ENCODE data around the gene KCNS3.

Gene KCNS3

DNA sequence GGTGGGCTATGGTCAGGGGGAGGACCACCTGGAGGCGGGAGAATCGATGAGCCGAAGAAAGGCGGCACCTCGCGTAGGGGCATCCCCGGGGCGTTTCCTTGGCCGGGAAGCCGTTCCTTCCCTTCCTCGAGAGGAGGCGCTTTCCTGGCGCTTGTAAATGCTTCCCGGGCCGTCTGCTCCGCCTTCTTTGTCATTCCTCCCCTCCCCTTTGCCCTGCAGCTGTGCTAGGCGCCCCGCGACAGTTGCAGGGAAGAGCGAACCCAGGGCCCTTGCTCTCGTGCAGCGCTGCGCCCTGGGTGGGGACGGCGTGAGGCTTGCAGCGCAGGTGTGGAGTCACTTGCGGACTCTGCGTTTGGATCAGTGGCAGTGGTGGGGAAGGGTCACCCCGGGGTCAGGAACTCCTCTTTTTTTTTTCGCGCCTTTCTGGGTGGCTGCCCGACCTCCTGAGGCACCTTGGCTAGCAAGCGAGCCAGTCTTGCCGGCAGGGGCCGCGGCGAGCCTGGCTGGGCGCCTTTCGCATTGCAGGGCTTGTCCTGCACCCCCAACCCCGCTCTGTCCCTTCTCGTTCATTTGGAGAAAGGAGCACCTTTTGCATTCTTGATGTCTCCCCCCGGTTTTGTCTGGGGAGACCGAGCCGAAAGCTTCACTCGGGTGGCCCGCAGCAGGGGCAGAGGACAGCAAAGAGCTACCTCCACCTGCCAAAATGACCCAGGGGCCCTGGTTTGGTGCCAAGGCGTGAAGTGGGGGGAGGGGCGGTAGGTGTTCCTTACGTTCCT, 858 bp downstream of the KCNS3 start:
- DNase-seq (ENCODE audit: low read depth in 2 of 2), result peak in 1 of 2 experiments; percentile 6

DNA sequence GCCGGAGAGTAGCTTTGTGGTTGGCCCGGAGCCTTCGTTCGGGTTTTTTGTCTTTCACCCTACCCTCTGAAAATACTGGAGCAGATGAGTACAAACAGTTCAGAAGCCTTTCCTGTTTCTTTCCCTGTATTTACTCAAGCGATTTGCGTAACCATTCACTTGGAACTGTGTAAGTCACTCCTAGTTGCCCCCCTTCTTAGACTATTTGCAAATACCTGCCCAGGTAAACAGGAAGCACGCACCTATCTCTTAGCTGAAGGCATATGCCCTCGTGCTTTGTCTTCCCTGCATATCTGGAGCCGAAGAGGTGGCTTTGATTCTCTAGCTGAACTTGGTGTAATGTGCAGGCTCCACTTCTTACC, 1.4 kb downstream of the KCNS3 start:
- DNase-seq (ENCODE audit: low read depth in 2 of 2), result no peak

DNA sequence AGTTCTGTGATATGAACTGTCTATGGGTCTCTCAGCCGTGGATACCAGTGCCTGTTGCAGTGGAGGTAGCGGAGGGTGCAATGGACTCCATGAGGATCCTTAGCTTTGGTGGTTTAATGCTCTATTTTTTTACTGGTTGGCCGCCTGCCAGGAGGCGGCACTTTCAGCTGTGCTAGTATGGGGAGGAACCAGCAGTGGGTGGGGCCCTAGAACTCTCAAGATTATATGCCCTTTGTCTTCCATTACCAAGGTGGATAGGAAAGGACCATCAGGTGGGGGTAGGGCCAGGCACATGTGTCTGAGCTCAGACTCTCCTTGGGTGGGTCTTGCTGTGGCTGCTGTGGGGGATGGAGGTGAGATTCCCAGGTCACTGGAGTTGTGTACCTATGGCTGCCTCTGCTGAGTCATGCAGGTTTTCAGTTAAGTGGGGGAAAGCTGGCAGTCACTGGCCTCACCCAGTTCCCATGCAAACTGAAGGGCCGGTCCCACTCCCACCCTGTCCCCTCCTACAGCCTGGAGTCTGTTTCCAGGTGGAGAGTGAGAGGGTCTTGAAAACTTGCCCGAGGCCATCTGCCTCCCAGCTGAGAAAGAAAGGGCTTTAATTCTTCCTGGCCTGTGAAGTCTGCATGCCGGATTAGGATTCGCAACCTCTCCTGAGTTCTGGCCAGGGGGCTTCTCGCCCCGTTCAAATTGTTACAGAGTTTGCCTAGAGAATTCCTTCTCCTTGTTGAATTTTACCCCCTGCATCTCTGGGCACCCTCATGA, 14.5 kb downstream of the KCNS3 start:
- DNase-seq (ENCODE audit: low read depth in 2 of 2), result no peak

DNA sequence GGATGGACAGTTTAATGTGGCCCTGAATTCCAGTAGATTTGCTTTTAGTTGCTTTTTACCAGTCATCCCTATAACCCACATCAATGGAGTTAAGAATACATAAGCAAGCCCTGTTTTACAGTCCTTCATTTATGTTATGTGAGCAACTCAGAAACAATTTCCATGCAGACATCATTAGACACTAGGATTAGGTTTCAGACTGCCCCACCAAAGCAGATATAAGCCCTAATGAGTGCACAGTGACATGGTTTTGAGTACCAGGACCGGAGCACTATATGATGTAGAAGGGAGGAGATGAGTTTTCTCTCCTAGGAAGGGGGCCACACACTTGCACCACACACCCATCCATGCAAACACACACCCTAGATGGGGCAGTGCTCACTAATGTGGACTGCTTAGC, 15.5 kb downstream of the KCNS3 start:
- no peak for DNase-seq (ENCODE audit: low read depth in 2 of 2)

DNA sequence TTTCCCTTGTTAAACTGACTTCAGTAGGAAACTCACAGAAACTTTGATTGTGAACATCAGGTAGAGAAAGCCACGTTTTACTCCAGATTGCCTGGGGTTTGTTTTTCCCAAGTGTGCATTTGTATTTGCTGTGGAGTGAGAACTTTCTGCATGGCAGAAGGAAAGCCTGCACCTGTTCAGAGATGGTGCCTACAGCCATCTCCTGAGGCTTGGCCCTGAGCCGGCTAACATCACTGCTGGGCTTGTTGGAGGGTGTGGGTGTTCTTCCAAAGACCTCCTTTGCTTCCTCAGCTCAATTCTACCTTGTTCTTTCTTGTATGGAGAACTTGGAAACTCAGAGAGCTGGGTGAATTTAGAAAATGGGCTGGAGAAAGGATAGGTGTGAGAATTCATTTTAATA, 16.1 kb downstream of the KCNS3 start:
- no peak for DNase-seq (ENCODE audit: low read depth in 2 of 2)

DNA sequence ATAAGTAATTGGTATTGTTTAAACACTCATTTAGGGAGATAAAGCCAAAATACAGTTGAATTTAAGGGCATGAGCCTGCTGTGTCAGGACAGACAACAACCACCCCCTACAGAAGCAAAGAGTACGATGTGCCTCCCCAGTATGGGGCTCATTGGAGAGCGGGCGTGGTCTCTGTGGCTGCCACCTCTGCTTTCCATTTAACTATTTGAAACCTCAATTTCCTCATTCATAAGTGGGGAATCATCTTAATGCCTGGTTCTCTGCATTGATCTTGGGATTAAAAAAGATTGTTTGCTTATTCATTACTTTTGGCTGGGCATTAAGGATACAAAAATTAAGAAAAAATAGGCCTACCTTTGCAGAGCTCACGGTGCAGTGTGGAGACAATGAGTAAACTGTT, 21.4 kb downstream of the KCNS3 start:
- DNase-seq (ENCODE audit: low read depth in 2 of 2), result no peak

DNA sequence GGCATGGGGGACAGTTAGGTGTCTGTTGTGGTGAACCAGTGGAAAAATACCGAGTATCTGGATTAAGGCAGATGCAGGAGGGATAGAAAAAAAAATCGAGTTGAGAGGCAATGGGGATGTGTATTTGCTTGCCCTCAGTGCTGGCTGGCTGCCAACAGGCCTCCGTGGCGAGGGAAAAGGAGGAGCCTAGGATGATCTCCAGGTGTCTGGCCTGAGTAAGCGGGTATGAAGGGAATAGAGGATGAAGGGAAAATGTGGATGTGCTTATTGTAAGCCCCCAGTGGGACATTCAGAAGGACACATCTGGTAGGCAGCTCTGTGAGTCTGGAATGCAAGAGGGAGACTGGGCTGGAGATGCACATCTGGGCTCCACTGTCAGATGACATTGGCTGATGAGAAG, 22.8 kb downstream of the KCNS3 start:
- DNase-seq (ENCODE audit: low read depth in 2 of 2), result no peak

DNA sequence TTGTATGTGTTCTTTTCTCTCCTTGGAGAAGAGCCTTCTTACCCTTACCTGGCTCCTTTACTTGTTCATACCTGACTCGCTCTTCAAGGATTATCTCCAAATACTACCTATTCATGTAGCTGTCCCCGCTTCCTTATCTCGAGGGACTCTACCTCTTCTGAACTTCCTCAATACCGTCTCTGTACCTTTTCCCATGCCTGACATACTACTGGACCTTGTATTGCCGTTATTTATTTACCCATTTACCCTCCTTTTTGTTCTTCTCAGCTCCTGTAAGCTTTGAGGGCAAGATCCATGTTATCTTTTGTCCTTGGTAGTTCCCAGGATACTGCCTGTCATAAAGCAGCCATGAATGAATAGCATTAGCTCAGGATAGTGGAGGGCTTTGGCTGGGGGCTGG, 32.5 kb downstream of the KCNS3 start:
- DNase-seq (ENCODE audit: low read depth in 2 of 2), result no peak

DNA sequence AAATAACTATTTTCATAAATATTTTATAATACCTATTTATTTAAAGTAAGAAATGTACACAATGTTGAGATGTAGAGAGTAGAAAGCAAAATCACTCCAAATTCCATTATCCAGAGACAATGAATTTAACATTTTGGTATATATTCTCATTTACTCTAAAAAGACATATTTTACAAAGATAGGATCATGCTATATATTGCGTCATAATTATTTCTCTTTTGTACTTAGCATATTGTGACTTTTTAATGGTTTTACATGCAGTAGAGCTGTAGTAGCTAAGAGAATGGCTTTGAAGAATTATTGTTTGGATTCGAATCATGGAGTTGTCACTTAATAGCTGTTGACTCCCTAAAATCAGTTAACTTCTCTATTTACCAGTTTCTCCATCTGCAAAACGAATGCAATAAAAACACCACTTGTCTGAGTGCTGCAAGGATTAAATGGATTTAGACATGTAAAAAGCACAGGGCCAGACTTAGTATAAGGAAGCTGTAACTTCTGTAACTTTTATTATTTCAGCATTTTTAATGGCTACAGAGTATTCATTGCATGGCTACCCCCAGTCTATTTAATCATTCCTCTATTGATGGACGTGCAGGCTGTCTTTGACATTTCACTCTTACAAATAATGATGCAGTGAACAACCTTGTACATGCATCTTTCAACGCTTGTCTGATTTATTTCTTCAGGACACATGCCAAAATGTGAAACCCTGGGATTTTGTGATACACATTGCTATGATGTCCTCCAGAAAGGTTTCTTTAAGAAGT, 33.2 kb downstream of the KCNS3 start:
- DNase-seq (ENCODE audit: low read depth in 2 of 2), result no peak

DNA sequence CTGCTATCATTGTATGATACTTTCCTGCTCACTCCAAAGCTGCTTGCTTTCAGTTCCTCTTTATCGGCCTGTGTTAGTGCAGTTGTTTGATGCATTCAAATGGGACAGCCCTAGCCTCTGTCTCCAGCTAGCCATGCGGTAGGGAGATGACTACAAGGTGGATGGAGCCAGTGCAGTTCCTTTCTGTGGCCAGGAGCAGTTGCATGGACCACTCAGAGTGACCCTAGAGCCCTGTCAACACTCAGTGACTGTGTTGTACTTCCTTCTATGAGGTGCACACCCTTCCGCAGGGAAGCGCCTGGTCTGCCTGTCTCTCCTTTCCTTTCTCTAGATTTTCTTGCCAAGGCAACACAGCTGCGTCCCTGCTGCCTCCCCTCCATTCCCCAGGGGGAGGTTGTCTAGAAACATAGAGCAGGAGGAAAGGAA, 33.8 kb downstream of the KCNS3 start:
- DNase-seq (ENCODE audit: low read depth in 2 of 2), result no peak

DNA sequence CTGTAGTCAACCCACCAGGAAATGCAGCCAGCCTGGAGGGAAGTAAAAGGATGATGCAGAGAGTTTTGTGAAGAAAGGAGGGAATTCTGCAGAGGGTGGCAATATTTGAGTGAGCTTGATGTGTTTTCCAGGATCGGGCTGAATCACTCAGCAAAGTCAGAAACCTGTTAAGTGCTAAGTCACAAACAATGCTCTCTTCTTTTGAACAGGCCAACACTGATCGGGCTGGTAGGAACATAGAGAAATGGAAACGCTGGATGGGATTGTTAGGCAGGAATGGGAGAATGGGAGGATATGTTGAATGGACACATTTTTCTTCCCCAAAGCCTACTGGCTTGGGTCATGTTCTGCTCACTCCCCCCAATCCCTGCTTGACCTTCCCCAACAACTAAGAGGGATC, 36.6 kb downstream of the KCNS3 start:
- DNase-seq (ENCODE audit: low read depth in 2 of 2), result no peak

DNA sequence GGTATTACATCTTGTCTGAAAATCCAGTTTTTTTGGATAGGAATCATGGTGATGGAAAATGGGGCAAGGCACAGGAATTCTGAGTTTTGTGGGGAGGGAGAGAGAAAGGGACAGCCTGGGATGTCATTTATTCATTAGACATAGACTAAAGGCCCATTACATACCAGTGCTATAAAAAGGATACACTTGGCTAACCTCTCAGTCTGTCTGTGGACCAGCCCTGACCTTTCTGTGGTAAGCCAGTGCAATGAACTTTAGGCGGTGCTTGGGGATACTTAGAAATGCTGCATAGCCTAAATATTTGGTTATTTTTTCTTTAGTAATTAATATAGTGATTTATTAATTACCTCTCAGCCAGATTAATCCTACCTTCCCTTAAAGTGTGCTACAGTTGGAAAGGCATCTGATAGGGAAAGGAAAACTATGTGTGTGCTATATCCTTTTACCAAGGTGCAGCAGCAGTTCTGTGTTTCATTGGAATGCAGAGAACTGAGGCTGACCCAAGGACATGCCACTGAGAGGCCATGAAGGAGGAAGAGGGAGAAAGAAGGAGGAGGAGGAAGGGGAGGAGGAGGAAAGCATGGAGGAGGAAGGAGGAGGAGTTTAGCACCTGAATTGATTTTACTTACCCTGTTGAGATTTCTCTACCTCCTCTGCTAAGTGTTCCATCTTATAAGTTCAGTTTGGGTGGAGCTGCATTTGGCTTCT, 37.5 kb downstream of the KCNS3 start:
- DNase-seq (ENCODE audit: low read depth in 2 of 2), result no peak

DNA sequence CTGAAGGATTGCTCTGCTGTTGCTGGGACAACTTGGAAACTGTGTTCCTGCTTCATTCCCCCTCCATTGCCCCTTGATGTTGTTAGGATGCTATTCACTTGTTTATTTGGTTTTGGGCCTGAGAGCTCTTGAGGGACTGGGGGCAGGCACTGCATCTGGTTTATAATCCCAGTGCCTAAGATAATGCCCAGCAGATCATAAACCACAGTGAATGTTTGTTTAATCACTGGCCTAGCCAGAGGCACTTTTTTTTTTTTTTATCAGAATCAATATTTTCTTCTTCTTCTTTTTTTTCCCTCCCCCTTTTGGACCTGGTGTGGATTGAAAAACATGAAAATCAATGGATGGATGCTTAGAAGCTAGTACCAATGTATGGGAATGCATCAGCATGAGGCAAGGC, 38.1 kb downstream of the KCNS3 start:
- no peak for DNase-seq (ENCODE audit: low read depth in 2 of 2)

DNA sequence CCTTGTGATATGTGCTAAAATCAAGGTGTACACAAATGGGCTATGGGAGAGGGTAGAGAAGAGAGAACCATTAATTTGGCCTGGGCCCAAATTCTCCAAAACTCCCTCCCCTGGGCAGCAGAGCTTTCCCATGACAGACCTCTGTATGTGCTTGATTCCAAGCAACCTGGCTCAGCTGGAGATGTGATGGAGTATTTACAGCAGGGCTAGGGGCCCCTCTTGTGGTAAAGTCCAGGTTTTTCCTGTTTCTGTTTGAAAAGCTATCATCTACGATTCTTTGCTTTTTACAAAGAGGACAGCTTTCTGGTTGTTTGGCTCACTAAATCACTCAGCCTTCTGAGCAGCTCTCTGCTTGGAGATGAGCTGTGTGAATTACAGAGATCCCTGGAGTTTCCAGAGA, 40.3 kb downstream of the KCNS3 start:
- no peak for DNase-seq (ENCODE audit: low read depth in 2 of 2)

DNA sequence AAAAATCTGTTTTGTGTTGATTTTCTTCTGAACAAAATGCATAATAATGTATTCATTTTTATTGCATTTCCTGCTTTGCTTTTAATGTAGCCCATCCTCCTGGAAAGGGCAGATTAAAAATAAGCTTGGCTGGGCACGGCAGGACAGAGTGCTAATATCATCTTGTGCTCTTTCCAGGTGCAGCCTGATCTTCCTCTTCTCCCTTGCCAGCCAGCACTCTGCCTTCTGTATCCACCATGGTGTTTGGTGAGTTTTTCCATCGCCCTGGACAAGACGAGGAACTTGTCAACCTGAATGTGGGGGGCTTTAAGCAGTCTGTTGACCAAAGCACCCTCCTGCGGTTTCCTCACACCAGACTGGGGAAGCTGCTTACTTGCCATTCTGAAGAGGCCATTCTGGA, 52.3 kb downstream of the KCNS3 start:
- no peak for DNase-seq (ENCODE audit: low read depth in 2 of 2)

DNA sequence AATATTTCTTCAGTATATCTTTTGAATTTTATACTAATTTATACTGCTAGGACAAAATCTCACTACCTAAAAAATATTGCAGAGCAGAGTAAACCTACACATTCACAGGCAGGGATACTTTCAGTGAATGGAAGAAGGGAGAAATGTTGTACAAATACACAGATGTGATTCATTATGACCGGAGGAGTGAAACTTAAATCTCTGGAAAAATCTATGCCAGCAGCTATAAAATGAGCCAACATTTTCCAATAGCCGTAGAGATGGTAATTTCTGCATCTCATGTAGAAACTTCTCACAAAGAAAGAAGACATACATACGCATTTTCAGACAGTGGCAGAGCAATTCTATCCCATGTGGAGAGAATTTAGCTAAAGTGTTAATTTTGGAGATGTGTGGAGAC, 54.8 kb downstream of the KCNS3 start:
- no peak for DNase-seq (ENCODE audit: low read depth in 2 of 2)

DNA sequence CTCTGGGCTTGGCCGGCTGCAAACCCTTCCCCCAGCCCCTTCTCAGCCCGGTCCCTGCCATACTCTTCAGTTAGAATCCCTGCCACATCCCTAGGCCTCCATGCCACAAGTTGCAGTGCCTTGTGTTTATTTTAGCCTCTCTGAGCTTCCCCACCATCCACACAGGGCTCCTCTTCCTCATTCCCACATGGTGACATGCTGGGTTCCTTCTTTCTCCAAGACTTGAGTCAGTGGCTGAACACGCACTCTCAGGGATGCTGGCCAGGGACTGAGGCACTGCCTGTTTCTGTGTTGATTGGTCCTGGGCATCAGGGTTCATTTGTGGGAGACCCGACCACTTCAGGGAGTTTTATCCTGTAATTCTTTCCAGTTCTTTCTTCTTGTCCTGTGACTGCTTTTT, 56.3 kb downstream of the KCNS3 start:
- no peak for DNase-seq (ENCODE audit: low read depth in 2 of 2)

DNA sequence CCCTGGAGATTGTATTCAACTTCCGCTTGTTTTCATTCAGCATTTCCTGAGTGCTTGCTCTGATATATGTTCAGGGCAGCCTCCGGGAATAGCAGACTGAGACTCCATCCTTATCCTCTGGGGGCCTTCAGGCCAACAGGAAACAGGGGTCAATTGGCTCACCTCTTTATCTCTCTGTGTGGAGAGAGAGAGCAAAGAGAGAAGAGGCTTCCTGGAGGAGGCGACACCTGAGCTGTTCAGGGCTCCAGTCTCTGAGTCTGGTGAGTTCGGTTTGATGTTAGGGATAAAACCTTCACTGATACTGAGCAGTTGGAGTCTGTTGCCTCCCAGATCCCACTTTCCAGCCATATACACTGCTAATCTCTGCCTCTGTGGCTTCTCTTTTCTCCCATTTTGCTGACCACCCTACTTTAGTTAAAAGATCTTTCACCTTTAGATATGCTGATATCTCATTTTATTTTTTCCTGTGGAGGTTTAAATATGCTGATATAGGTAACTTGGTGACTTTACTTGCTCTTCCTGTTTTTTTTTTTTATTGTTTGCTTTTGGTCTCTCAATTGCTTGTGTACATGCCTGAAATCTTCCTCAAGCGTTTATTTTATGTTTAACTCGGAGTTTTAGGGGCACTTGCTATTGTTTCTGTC, 56.9 kb downstream of the KCNS3 start:
- DNase-seq (ENCODE audit: low read depth in 2 of 2), result no peak

DNA sequence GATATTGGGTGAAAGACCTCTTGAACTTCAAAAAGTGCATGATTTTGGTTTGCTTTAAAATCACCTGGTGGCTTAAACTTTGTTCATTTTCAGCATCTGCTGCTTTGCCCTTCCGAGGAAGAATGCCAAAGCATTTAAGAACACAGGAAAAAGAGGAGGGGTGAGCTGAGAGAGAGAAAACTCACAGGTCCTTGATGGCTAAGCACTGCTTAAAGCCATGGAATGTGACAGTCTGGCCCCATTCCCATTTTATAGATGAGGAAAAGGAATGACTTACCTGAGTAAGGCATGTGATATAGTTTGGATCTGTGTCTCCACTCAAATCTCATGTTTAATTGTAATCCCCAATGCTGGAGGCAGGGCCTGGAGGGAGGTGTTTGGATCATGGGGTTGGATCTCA, 58.1 kb downstream of the KCNS3 start:
- DNase-seq (ENCODE audit: low read depth in 2 of 2), result no peak

DNA sequence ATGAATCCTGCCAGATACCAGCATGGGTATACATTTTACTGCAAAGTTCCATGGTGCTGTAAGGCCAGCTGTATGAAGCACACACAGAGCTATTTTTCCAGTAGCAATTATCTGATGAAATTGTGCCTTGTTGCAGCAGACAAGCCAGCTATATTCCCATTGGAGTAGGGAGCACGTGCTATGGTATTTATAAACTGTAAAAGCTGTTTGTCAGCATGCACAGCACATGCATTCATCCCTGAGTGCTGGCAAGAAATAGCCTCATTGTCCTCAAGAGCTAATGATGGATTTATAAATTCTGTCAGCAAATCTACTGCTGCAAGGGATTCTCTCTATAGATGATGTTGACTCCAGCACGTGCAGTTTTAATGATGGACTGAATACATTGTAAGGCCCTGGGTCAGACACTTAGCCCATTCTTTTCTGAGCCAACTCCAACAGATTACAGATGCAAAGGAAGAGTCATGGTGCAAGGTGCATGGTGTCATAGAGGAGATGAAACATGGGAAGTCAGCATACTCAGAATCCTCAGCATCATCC, 61.7 kb downstream of the KCNS3 start:
- no peak for DNase-seq (ENCODE audit: low read depth in 2 of 2)

DNA sequence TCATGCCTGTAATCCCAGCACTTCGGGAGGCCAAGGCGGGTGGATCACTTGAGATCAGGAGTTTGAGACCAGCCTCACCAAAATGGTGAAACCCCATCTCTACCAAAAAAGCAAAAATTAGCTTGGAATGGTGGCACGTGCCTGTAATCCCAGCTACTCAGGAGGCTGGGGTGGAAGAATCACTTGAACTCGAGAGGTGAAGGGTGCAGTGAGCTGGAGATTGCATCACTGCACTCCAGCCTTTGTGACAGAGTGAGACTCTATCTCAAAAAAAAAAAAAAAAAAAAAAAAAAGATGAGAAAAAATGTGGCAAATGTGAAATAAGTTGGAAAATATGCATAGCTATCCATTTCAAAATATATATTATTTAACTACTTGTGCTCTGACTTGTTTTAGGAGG, 65.0 kb downstream of the KCNS3 start:
- no peak for DNase-seq (ENCODE audit: low read depth in 2 of 2)

Data from stimulated activated CD4-positive, alpha-beta T cell treated with anti-CD3 and anti-CD28 coated beads, Interleukin-12 subunit alpha, Interleukin-12 subunit beta, amount 100 ng/mL, for 24 hours (primary cell).